AG04450 (cell line): ENCODE measurements around the gene POFUT2. TPM values are rescaled to one million over a fixed set of nuclear protein-coding genes. Genes with fewer than 3 reads are reported as not detected.

Experiments used
- CTCF ChIA-PET: fragments of 300-600, 350-600 bp; formaldehyde crosslinking; extraction: SDS; loops from one replicate; lab custom pipeline; 2022; ENCODE audit warnings: antibody characterized with exemption, inconsistent platforms; lab: Charles Lee
- POLR2A ChIA-PET: fragments of 350-600 bp; formaldehyde crosslinking; extraction: SDS; loops from one replicate; lab custom pipeline; 2021; ENCODE audit warnings: antibody characterized with exemption, inconsistent platforms; lab: Yijun Ruan, JAX
- DNase-seq: peaks from one replicate; pipeline ENCODE4 v3.0.0-alpha.2; 2011; ENCODE audit warnings: low read depth, low spot score
- H3K27ac ChIP-seq: one replicate; pipeline ENCODE4 v1.5.1; 2012; ENCODE audit warnings: low read depth, low read length, control low read depth
- H3K27me3 ChIP-seq: one replicate; pipeline ENCODE4 v1.6.0; 2012; ENCODE audit warnings: low read length; ENCODE audit not compliant: control insufficient read depth, insufficient read depth
- H3K4me3 ChIP-seq: 2 replicates; pipeline ENCODE4 v1.5.1; 2011; ENCODE audit warnings: mild to moderate bottlenecking, low read depth, low read length, control low read depth
- H3K9me3 ChIP-seq: 2 replicates; pipeline ENCODE4 v1.5.1; 2012; ENCODE audit warnings: low read length; ENCODE audit not compliant: control insufficient read depth, insufficient read depth
- polyA plus RNA-seq: library from polyadenylated mRNA; depleted of rRNA; stranded (reverse); fragments of >200 nt; gene quantifications from 2 replicates; pipeline ENCODE4 v1.2.3, GENCODE V29; 2011
- TF ChIP-seq, protein P1 (sequence below): IDR thresholded peaks from 2 replicates; pipeline ENCODE4 v1.5.1; 2011; ENCODE audit warnings: low read depth, low read length, control low read depth, inconsistent platforms

POFUT2 gene
- polyA plus RNA-seq, 1 experiment, result 35.5 TPM

DNA sequence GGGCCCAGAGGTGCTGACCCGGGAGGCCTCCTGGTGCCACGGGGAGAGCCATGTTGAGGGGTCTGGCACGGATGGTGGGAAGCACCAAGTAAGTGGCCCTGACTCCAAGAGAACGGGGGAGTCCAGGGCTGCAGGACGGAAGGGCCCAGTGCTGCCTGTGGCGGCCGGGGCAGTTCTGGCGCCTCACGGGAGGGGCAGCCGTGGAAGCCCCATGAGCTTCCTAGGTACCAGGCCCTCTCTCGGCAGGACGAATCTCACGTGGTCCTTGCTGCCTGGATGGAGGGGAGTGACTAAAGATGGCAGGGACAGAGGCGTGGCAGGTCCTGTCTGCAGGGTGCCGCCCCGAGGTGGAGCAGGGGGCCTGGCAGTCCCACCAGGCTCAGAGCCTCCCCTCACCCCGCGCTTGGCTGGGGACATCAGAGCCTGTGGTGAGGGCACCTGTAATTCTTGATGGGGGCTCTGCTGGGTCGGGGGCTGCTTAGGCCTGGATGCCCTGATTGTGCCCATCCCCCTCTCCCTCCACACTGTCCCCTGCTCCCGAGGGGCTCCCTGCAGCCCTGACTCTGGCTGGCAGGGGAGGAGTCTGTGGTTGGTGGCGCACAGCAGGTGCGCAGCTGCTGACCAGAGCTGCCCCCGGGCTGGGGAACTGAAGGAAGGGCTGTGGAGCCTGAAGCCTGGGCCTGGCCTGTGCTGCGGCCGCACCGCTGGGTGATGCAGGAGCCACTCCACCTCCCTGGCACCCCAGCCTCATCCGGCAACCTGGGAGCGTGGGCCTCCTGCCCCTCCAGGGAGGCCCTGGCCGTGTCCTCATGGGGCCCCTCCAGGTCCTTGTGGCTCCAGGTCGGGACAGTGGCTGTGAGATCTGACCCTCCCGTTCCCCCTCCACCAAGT, 31.4 kb downstream of the POFUT2 start:
- ChIA-PET CTCF (interaction anchor here (0.6 kb wide), 1 partner anchor 306 kb away, joined by 3 read pairs; no protein-coding TSS in a partner anchor), POLR2A (no interaction called here)
- no peak for DNase-seq
- H3K9me3 ChIP-seq, result peaks cover 9% of the 10 kb centered on the region; the same call in 1 of the 2 replicates
- peaks cover 19% of the 10 kb centered on the region for H3K27me3 ChIP-seq
- H3K27ac ChIP-seq, result no peak overlapping the region
- TF ChIP-seq, protein P1, sequence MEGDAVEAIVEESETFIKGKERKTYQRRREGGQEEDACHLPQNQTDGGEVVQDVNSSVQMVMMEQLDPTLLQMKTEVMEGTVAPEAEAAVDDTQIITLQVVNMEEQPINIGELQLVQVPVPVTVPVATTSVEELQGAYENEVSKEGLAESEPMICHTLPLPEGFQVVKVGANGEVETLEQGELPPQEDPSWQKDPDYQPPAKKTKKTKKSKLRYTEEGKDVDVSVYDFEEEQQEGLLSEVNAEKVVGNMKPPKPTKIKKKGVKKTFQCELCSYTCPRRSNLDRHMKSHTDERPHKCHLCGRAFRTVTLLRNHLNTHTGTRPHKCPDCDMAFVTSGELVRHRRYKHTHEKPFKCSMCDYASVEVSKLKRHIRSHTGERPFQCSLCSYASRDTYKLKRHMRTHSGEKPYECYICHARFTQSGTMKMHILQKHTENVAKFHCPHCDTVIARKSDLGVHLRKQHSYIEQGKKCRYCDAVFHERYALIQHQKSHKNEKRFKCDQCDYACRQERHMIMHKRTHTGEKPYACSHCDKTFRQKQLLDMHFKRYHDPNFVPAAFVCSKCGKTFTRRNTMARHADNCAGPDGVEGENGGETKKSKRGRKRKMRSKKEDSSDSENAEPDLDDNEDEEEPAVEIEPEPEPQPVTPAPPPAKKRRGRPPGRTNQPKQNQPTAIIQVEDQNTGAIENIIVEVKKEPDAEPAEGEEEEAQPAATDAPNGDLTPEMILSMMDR, result no peak
- no peak overlapping the region for H3K4me3 ChIP-seq

GRCh38 chr21:45255381-45256020, 32.2 kb downstream of the POFUT2 start:
- CTCF ChIA-PET, result no interaction called here
- H3K27me3 ChIP-seq, result peaks cover 20% of the 10 kb centered on the region
- POLR2A ChIA-PET, result no interaction called here
- no peak overlapping the region for H3K4me3 ChIP-seq
- no peak overlapping the region for H3K27ac ChIP-seq
- TF ChIP-seq, protein P1, result no peak
- no peak for DNase-seq
- peaks cover 14% of the 10 kb centered on the region; the same call in 1 of the 2 replicates for H3K9me3 ChIP-seq

DNA sequence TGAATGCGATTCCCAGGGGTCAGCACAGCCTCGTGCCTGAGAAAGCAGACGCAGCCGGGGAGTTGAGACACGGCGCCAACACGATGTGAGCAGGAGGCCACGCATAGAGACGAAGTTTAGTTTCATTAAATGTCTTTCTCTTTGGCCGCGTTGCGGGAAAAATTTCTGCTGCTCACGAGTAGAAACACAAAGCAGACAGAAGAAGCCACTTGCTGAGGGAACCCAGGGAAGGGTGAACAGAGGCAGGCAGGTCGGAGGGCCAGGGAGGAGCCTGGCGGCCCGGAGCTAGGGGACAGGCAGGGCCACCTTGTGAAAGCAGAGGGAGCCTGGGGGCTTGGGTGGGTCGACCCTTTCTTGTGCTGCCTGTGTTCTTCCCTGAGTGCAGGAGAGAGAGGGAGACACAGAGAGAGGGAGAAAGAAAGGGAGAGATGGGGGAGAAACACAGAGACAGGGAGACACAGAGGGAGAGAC, 33.2 kb downstream of the POFUT2 start:
- Histone ChIP-seq H3K9me3 (peaks cover 14% of the 10 kb centered on the region; the same call in 1 of the 2 replicates), H3K27me3 (peaks cover 23% of the 10 kb centered on the region), H3K4me3 (no peak overlapping the region), H3K27ac (no peak overlapping the region)
- CTCF ChIA-PET, result no interaction called here
- POLR2A ChIA-PET, result no interaction called here
- DNase-seq, result no peak
- TF ChIP-seq, protein P1, result no peak

GRCh38 chr21:45253633-45254459, 33.8 kb downstream of the POFUT2 start:
- Histone ChIP-seq H3K27ac (no peak overlapping the region), H3K4me3 (no peak overlapping the region), H3K9me3 (peaks cover 14% of the 10 kb centered on the region; the same call in 1 of the 2 replicates), H3K27me3 (peaks cover 23% of the 10 kb centered on the region)
- ChIA-PET CTCF (no interaction called here), POLR2A (no interaction called here)
- DNase-seq, result no peak
- TF ChIP-seq, protein P1, result no peak
